Left lung (tissue), 10 donors: ENCODE results near the gene FAAH. TPM values are rescaled to one million over a fixed set of nuclear protein-coding genes. Genes with fewer than 3 reads are reported as not detected.

Experiments
- ATAC-seq: fragments of 200-7000 bp; cut with Tn5 transposase; one replicate; pipeline ENCODE4 v1.9.1; 2020; ENCODE audit warnings: moderate library complexity
- DNase-seq, 4 donors: peaks; one replicate each; pipeline ENCODE4 v3.0.0-alpha.2; 2013 to 2020
- H3K27ac ChIP-seq, 2 donors: fragments of 200-600 bp; sonication (generic) in 1 of 2; one replicate each; pipeline versions ENCODE4 v1.5.0 to v1.8.0; 2020 to 2021
- H3K27me3 ChIP-seq, 2 donors: fragments of 200-600 bp; sonication (generic) in 1 of 2; one replicate each; pipeline versions ENCODE4 v1.5.0 to v1.8.0; 2020 to 2021
- H3K36me3 ChIP-seq, 2 donors: fragments of 200-600 bp; sonication (generic) in 1 of 2; one replicate each; pipeline versions ENCODE4 v1.5.0 to v1.8.0; 2020 to 2021
- H3K4me1 ChIP-seq, 2 donors: fragments of 200-600 bp; one replicate each; pipeline ENCODE4 v1.8.0; 2021
- H3K4me3 ChIP-seq, 2 donors: fragments of 200-600 bp; sonication (generic) in 1 of 2; one replicate each; pipeline versions ENCODE4 v1.5.0 to v1.8.0; 2020 to 2021; ENCODE audit warnings: mild to moderate bottlenecking in 1 of 2
- H3K9me3 ChIP-seq, 2 donors: fragments of 200-600 bp; sonication (generic) in 1 of 2; one replicate each; pipeline versions ENCODE4 v1.5.0 to v1.8.0; 2020 to 2021
- intact Hi-C, 2 donors: fragments of 100-400 bp; cut with DNase I; formaldehyde crosslinking; loops; one replicate each; pipeline versions ENCODE4 v1.11.2 to v1.14.2; 2022
- polyA plus RNA-seq, 6 donors: library from polyadenylated mRNA; unstranded; fragments of 120-200 nt; gene quantifications; one replicate each; pipeline ENCODE4 v1.2.1, GENCODE V29; 2013; ENCODE audit not compliant: insufficient read length in 6 of 6
- total RNA-seq, 2 donors: library from RNA; stranded (reverse); fragmentation: NEBNext Ultra II Directional; extraction: Animal tissue kit (Norgen Biotek cat#: 25700); gene quantifications; one replicate each; pipeline ENCODE4 v1.2.1, GENCODE V29; 2021
- TF ChIP-seq, protein P1 (sequence below), 2 donors: fragments of 200-600 bp; sonication (generic) in 1 of 2; IDR thresholded peaks; one replicate each; pipeline versions ENCODE4 v1.5.0 to v1.8.0; 2021; ENCODE audit warnings: antibody characterized with exemption in 2 of 2
- donor health status: DM: no; HTN: yes; CAD: no.
- donor health status: DM: no; HTN: no; CAD: no.

FAAH gene
- total and polyA plus RNA-seq, 8 donors, result 16.3 to 26.7 (median 23.5) TPM

DNA sequence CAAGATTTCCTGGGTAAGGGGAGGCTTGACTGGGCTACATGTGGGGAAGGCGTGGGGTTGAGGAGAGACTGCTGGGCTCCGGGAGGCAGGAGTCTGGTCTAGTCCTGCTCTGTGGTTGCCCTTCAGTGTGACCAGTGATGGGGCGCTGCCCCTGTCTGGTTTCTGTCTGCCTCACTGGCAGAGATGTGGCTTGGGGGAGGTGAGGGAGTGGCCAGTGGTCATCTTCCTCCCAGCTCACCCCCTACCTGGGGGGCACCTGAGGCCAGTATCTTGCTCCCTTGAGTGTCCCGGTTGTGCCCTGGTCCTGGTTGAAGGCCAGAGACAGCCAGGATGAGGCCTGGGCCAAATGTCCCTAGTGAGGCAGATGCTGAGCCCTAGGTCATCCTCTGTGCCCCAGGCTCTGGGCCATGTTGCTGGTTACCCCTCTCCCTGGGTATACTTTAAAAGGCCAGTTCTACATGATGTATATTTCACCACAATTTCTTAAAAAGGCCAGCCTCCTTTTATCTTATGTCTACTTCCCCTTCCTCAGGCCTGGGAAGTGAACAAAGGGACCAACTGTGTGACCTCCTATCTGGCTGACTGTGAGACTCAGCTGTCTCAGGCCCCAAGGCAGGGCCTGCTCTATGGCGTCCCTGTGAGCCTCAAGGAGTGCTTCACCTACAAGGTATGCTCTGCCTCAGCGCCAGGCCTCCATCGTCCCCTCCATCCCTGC lies 10.5 kb downstream of the FAAH start:
- Histone ChIP-seq H3K4me3 (no peak overlapping the region), H3K27me3 (no peaks in the 10 kb centered on the region), H3K27ac (no peak overlapping the region), H3K9me3 (no peaks in the 10 kb centered on the region), H3K4me1 (peaks cover 11 to 33% of the 10 kb centered on the region in 2 donors), H3K36me3 (peaks cover 0 to 15% of the 10 kb centered on the region in 2 donors)
- DNase-seq, result no peak
- no peak for ATAC-seq
- intact Hi-C loops, result no loop called here
- TF ChIP-seq, protein P1, sequence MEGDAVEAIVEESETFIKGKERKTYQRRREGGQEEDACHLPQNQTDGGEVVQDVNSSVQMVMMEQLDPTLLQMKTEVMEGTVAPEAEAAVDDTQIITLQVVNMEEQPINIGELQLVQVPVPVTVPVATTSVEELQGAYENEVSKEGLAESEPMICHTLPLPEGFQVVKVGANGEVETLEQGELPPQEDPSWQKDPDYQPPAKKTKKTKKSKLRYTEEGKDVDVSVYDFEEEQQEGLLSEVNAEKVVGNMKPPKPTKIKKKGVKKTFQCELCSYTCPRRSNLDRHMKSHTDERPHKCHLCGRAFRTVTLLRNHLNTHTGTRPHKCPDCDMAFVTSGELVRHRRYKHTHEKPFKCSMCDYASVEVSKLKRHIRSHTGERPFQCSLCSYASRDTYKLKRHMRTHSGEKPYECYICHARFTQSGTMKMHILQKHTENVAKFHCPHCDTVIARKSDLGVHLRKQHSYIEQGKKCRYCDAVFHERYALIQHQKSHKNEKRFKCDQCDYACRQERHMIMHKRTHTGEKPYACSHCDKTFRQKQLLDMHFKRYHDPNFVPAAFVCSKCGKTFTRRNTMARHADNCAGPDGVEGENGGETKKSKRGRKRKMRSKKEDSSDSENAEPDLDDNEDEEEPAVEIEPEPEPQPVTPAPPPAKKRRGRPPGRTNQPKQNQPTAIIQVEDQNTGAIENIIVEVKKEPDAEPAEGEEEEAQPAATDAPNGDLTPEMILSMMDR (IDR thresholded peaks at IDR 0.05), result no peak

DNA sequence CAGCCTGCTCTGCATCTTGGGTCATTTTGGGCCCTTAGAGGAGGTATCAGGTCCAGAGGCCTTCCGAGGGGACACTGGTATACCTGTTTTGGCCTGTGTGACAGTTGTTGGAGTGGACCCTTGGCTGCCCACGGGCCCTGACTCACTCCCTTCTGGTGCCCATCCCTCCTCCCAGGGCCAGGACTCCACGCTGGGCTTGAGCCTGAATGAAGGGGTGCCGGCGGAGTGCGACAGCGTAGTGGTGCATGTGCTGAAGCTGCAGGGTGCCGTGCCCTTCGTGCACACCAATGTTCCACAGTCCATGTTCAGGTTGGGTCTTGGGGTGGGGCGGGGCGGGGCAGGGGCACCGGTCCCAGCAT lies 11.1 kb downstream of the FAAH start:
- ATAC-seq, result no peak
- Histone ChIP-seq H3K9me3 (no peaks in the 10 kb centered on the region), H3K27ac (no peak overlapping the region), H3K4me3 (no peak overlapping the region), H3K36me3 (peaks cover 0 to 21% of the 10 kb centered on the region in 2 donors), H3K4me1 (peaks cover 11 to 33% of the 10 kb centered on the region in 2 donors), H3K27me3 (no peaks in the 10 kb centered on the region)
- no peak for DNase-seq
- intact Hi-C loops, result no loop called here
- TF ChIP-seq, protein P1 (IDR thresholded peaks at IDR 0.05), result no peak

GRCh38 chr1:46405724-46406123 lies 11.6 kb downstream of the FAAH start:
- DNase-seq, result no peak
- Histone ChIP-seq H3K4me3 (no peak overlapping the region), H3K4me1 (peaks cover 11 to 33% of the 10 kb centered on the region in 2 donors), H3K36me3 (peaks cover 0 to 25% of the 10 kb centered on the region in 2 donors), H3K27me3 (no peaks in the 10 kb centered on the region), H3K27ac (no peak overlapping the region), H3K9me3 (no peaks in the 10 kb centered on the region)
- ATAC-seq, result no peak
- intact Hi-C loops, result no loop called here
- TF ChIP-seq, protein P1 (IDR thresholded peaks at IDR 0.05), result no peak

DNA sequence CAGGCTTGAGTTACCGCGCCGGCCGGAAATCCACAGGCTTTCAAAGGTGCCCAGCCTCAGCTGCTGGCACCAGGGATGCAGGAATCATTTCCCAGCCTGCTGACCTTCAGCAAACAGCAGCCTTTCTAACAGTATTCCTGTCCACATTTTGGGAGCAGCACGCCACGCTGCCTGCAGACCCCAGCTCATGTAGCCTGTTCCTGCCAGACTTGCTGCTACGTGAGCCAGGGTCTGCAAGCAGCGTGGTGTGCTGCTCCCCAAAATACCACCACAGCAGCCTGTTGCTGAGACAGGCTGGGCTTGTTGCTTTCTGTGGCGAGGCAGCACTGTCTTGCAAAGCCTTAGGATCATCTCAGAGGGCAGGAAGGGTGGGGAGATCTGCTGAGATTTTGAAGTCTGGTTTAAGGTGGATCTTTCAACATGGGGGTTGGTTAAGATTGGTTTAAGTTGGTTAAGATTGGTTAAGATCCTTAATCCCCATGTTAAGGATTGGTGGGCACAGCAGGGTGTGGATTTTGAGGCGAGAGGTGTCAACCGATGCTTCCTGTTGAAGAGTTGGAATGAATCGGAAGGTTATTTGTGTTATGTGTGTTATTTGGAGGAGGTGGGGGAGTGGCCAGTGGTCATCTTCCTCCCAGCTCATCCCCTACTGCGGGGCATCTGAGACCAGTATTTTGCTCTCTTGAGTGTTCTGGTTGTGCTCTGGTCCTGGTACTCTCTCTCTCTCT lies 12.9 kb downstream of the FAAH start:
- no peak for DNase-seq
- no peak for ATAC-seq

DNA sequence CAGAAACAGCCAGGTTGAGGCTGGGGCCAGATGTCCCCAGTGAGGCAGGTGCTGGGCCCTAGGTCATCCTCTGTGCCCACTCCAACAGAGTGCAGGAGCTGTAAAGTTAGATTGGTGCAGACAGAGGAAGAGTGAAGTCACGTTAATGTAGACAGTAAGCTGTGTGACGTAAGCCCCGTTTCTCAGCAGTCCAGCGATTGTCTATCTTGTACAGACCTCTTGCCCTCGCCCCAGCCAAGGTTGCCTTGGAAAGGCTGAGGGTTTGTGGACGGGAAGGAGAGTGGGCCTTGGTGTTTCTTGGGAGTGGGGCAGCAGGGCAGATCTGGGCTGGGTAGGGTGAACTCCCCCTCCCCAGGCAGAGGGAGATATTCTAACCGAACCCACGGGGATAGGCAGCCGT lies 13.5 kb downstream of the FAAH start:
- no peak for ATAC-seq
- Histone ChIP-seq H3K36me3 (peaks cover 0 to 25% of the 10 kb centered on the region in 2 donors), H3K4me1 (peaks cover 5 to 18% of the 10 kb centered on the region in 2 donors), H3K27me3 (no peaks in the 10 kb centered on the region), H3K27ac (no peak overlapping the region), H3K4me3 (no peak overlapping the region), H3K9me3 (no peaks in the 10 kb centered on the region)
- intact Hi-C loops, result no loop called here
- DNase-seq, result no peak
- TF ChIP-seq, protein P1 (IDR thresholded peaks at IDR 0.05), result no peak

More for the DNA sequence above, 12.9 kb downstream of the FAAH start:
- intact Hi-C loops, result no loop called here
- H3K9me3 ChIP-seq, result no peaks in the 10 kb centered on the region
- TF ChIP-seq, protein P1 (IDR thresholded peaks at IDR 0.05), result no peak
- H3K4me3 ChIP-seq, result no peak overlapping the region
- H3K4me1 ChIP-seq, result peaks cover 8 to 24% of the 10 kb centered on the region in 2 donors
- H3K36me3 ChIP-seq, result peaks cover 0 to 25% of the 10 kb centered on the region in 2 donors
- H3K27ac ChIP-seq, result no peak overlapping the region
- no peaks in the 10 kb centered on the region for H3K27me3 ChIP-seq
